Panc1 (cell line): ENCODE measurements around the gene CAMTA2. TPM values are rescaled to one million over a fixed set of nuclear protein-coding genes. Genes with fewer than 3 reads are reported as not detected.

Experiments used
- ATAC-seq: fragments of 200-7000 bp; cut with Tn5 transposase; 2 replicates; pipeline ENCODE4 v1.9.1; 2020; ENCODE audit warnings: mild to moderate bottlenecking, moderate library complexity
- BruUV-seq: library from RNA; stranded (reverse); fragments of 400-500 nt; replicated peaks from 2 replicates; lab custom pipeline; 2021; lab: Mats Ljungman, UMichigan
- CTCF ChIA-PET: fragments of 300-600 bp; sonication (Branson Sonifier 250); formaldehyde crosslinking; loops from one replicate; lab custom pipeline; 2022; ENCODE audit warnings: antibody characterized with exemption; lab: Charles Lee
- POLR2A ChIA-PET: fragments of 300-600 bp; sonication (Branson Sonifier 250); formaldehyde crosslinking; loops from one replicate; lab custom pipeline; 2022; ENCODE audit warnings: antibody characterized with exemption; lab: Charles Lee
- DNase-seq: peaks from one replicate; pipeline ENCODE4 v3.0.0-alpha.2; 2010; ENCODE audit warnings: low read depth, low spot score
- H3K27ac ChIP-seq: 2 replicates; pipeline ENCODE4 v1.5.1; 2011; ENCODE audit warnings: mild to moderate bottlenecking, low read length, inconsistent platforms
- H3K27me3 ChIP-seq: fragments of 200-500 bp; sonication (Bioruptor generic); 2 replicates; pipeline ENCODE4 v1.6.0; 2014; ENCODE audit warnings: low read length, inconsistent platforms; ENCODE audit not compliant: control insufficient read depth, insufficient read depth
- H3K36me3 ChIP-seq: fragments of 200-500 bp; sonication (Bioruptor generic); 2 replicates; pipeline ENCODE4 v1.5.1; 2014; ENCODE audit warnings: inconsistent platforms, mild to moderate bottlenecking, low read length, moderate library complexity; ENCODE audit not compliant: control insufficient read depth, insufficient read depth
- H3K4me1 ChIP-seq: 2 replicates; pipeline ENCODE4 v1.5.1; 2011; ENCODE audit warnings: inconsistent platforms, mild to moderate bottlenecking, low read length, moderate library complexity; ENCODE audit not compliant: control insufficient read depth, insufficient read depth
- H3K4me3 ChIP-seq, 2 experiments: 2 replicates each; pipeline ENCODE4 v1.5.1; 2011 to 2012; ENCODE audit warnings: low read depth in 2 of 2, low read length in 2 of 2, mild to moderate bottlenecking in 2 of 2, inconsistent platforms in 1 of 2, moderate library complexity in 1 of 2
- H3K9me3 ChIP-seq: fragments of 200-500 bp; sonication (Bioruptor generic); 2 replicates; pipeline ENCODE4 v1.5.1; 2014; ENCODE audit warnings: low read depth, mild to moderate bottlenecking, inconsistent platforms, low read length, moderate library complexity; ENCODE audit not compliant: control insufficient read depth, insufficient read depth
- POLR2AphosphoS5 ChIP-seq: IDR thresholded peaks from 2 replicates; pipeline ENCODE4 v1.6.1; 2012; ENCODE audit warnings: mild to moderate bottlenecking, low read depth, low read length, moderate library complexity
- SIN3A ChIP-seq: IDR thresholded peaks from 2 replicates; pipeline ENCODE4 v1.6.1; 2012; ENCODE audit warnings: low read depth, mild to moderate bottlenecking, low read length, moderate library complexity, borderline replicate concordance; ENCODE audit not compliant: insufficient read depth
- TCF7L2 ChIP-seq: IDR thresholded peaks from 2 replicates; pipeline ENCODE4 v1.6.1; 2011; ENCODE audit warnings: mild to moderate bottlenecking, low read depth, low read length, inconsistent platforms
- in situ Hi-C: cut with HindIII; loops from 2 replicates; pipeline ENCODE4 v1.10.0; 2016; ENCODE audit warnings: low sequenced_read_pairs, low pct_unique_long_range_greater_than_20kb
- intact Hi-C: fragments of 100-400 bp; cut with micrococcal nuclease; formaldehyde crosslinking; loops from one replicate; pipeline ENCODE4 v1.10.0; 2022; ENCODE audit not compliant: unreplicated experiment
- total RNA-seq: library from RNA; stranded (reverse); gene quantifications from one replicate; pipeline ENCODE4 v1.2.1, GENCODE V29; 2021; ENCODE audit not compliant: unreplicated experiment
- TF ChIP-seq, protein P1 (sequence below): fragments of 450-650 bp; IDR thresholded peaks from 2 replicates; pipeline ENCODE4 v1.5.1; 2017; ENCODE audit warnings: mild to moderate bottlenecking
- TF ChIP-seq, protein P2 (sequence below), 2 experiments: IDR thresholded peaks; 2 replicates each; pipeline ENCODE4 v1.6.1; 2011 to 2012; ENCODE audit warnings: low read depth in 2 of 2, control low read depth in 1 of 2, low read length in 1 of 2, mild to moderate bottlenecking in 1 of 2, moderate library complexity in 1 of 2; ENCODE audit not compliant: insufficient read depth in 1 of 2

The CAMTA2 gene
- total RNA-seq, 1 experiment from 2014 or later, result 22.7 TPM

DNA sequence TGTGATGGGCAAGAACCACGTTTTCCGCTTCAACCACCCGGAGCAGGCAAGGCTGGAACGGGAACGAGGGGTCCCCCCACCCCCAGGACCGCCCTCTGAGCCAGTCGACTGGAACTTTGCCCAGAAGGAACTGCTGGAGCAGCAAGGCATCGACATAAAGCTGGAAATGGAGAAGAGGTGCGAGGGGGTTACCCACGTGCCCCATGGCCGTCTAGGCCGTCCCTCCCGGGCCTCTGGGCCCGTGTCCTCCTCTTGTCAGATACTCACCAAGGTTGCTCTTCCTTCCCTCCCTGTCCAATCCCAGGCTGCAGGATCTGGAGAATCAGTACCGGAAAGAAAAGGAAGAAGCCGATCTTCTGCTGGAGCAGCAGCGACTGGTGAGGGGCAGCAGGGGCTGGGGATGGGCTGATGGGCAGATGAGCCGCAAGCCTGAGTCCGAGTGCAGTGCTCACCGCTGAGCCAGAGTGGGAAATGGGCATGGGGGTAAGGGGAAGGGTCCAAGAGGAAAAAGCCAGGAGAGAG is 33.1 kb upstream of the CAMTA2 start:
- Histone ChIP-seq H3K4me3 (no peak overlapping the region), H3K4me1 (no peaks in the 10 kb centered on the region), H3K36me3 (no peaks in the 10 kb centered on the region), H3K9me3 (no peaks in the 10 kb centered on the region), H3K27me3 (no peaks in the 10 kb centered on the region), H3K27ac (no peak overlapping the region)
- BruUV-seq, result no TSS peak
- ChIA-PET POLR2A (no interaction called here), CTCF (no interaction called here)
- DNase-seq, result no peak
- in situ Hi-C loops (no loop called here), intact Hi-C loops (no loop called here)
- TF ChIP-seq POLR2AphosphoS5, result no peak
- TF ChIP-seq TCF7L2, result no peak
- TF ChIP-seq SIN3A, result no peak
- TF ChIP-seq, protein P1, sequence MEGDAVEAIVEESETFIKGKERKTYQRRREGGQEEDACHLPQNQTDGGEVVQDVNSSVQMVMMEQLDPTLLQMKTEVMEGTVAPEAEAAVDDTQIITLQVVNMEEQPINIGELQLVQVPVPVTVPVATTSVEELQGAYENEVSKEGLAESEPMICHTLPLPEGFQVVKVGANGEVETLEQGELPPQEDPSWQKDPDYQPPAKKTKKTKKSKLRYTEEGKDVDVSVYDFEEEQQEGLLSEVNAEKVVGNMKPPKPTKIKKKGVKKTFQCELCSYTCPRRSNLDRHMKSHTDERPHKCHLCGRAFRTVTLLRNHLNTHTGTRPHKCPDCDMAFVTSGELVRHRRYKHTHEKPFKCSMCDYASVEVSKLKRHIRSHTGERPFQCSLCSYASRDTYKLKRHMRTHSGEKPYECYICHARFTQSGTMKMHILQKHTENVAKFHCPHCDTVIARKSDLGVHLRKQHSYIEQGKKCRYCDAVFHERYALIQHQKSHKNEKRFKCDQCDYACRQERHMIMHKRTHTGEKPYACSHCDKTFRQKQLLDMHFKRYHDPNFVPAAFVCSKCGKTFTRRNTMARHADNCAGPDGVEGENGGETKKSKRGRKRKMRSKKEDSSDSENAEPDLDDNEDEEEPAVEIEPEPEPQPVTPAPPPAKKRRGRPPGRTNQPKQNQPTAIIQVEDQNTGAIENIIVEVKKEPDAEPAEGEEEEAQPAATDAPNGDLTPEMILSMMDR, result no peak
- TF ChIP-seq, protein P2, sequence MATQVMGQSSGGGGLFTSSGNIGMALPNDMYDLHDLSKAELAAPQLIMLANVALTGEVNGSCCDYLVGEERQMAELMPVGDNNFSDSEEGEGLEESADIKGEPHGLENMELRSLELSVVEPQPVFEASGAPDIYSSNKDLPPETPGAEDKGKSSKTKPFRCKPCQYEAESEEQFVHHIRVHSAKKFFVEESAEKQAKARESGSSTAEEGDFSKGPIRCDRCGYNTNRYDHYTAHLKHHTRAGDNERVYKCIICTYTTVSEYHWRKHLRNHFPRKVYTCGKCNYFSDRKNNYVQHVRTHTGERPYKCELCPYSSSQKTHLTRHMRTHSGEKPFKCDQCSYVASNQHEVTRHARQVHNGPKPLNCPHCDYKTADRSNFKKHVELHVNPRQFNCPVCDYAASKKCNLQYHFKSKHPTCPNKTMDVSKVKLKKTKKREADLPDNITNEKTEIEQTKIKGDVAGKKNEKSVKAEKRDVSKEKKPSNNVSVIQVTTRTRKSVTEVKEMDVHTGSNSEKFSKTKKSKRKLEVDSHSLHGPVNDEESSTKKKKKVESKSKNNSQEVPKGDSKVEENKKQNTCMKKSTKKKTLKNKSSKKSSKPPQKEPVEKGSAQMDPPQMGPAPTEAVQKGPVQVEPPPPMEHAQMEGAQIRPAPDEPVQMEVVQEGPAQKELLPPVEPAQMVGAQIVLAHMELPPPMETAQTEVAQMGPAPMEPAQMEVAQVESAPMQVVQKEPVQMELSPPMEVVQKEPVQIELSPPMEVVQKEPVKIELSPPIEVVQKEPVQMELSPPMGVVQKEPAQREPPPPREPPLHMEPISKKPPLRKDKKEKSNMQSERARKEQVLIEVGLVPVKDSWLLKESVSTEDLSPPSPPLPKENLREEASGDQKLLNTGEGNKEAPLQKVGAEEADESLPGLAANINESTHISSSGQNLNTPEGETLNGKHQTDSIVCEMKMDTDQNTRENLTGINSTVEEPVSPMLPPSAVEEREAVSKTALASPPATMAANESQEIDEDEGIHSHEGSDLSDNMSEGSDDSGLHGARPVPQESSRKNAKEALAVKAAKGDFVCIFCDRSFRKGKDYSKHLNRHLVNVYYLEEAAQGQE (IDR thresholded peaks at IDR 0.05; ENCODE audit: insufficient read depth in 1 of 2, low read depth in 2 of 2, low read length in 1 of 2), result no peak
- no peak for ATAC-seq

DNA sequence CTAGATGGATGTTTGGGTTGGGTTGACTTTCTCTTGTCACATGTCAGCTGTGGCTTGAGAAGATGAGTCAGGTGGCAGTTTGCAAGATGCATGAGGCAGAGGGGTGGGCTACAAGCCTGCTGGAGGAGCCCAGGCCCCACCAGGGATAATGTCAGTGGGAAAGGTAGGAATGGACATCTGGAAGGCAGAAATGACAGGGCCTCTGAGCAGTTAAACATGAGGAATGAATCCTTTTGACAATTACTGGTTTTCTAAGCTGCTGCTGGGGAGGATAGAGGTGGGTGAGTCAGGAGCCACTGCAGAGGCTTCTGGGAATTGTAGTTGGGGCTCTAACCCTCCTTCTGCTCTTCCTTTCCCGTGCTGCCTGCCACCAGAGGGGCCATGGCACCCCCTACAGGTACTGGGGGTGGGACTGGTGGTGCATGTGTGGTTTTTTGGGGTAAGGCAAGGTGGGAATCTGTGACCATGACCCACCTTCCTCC is 32.0 kb upstream of the CAMTA2 start:
- intact Hi-C loops, result no loop called here
- DNase-seq (no peak), ATAC-seq (no peak)
- Histone ChIP-seq H3K27ac (no peak overlapping the region), H3K9me3 (no peaks in the 10 kb centered on the region), H3K27me3 (no peaks in the 10 kb centered on the region), H3K36me3 (no peaks in the 10 kb centered on the region; the same call in 1 of the 2 replicates), H3K4me3 (no peak overlapping the region), H3K4me1 (no peaks in the 10 kb centered on the region)
- no TSS peak for BruUV-seq
- CTCF ChIA-PET, result no interaction called here
- TF ChIP-seq, protein P1, result no peak
- TF ChIP-seq SIN3A (no peak), TCF7L2 (no peak), POLR2AphosphoS5 (no peak)
- TF ChIP-seq, protein P2 (IDR thresholded peaks at IDR 0.05; ENCODE audit: insufficient read depth in 1 of 2, low read depth in 2 of 2, low read length in 1 of 2), result no peak
- in situ Hi-C loops, result no loop called here
- POLR2A ChIA-PET, result no interaction called here
